GM18520 (cell line): Measurements from ENCODE around the gene MBD2.
A peak's percentile ranks its signal among the peaks of the same experiment; 100 is the strongest.
"Not testable (repeated sequence)": the region's sequence is repeated elsewhere in the genome, so short reads cannot be mapped to it uniquely, and the experiment has no call there.

Source experiments
- ATAC-seq: cut with Tn5 transposase; IDR thresholded peaks from one replicate; pipeline ENCODE4 v1.9.1; 2021; ENCODE audit not compliant: unreplicated experiment

The MBD2 gene

DNA sequence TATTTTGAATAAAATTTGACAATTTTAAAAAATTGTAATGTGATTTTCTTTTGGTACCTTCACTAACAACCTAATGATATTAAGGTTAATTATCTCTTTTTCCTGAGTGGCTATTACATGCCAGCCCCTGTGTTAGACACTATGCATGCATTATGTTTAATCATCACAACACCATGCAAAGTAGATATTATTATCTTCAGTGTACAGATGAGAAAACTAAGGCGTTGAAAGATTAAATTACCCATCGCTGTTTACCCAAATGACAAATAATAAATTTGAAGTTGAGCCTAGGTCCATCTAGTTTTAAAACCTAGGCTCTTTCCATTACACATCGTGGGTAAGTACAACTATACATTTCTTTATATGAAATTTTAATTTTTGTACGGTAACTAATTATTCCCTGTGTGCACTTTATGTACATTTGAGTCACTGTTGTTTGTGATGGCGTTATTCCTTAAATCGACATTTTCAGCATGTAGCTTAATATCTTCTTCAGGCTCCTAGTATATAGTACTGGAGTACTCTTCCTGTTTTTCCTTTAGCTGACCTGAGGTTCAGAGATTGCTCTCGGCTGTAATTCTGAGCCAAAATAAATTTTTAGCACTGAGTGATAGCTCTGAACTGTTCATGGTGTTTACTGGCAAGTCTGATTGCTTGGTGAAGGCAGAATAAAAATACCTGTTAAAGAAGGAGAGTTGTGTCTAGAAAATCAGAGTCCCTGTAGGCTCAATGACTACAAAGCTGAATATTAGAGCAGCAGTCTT is 13.9 kb upstream of the MBD2 start:
- no peak for ATAC-seq

GRCh38 chr18:54235871-54236270 is 11.4 kb upstream of the MBD2 start:
- no peak for ATAC-seq

DNA sequence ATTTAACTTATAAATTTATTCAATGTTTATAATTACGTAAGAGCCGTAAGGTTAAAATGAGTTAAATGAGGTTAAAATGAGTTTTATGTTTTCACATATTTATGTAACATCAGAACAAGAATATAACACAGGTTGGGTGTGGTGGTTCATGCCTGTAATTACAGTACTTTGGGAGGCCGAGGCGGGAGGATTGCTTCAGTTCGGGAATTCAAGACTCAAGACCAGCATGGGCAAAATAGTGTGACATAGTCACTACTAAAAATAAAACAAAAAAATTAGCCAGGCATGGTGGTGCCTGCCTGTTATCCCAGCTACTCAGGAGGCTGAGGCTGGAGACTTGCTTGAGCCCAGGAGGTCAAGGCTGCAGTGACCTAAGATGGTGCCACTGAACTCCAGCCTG is 9.3 kb upstream of the MBD2 start:
- ATAC-seq, result no peak

DNA sequence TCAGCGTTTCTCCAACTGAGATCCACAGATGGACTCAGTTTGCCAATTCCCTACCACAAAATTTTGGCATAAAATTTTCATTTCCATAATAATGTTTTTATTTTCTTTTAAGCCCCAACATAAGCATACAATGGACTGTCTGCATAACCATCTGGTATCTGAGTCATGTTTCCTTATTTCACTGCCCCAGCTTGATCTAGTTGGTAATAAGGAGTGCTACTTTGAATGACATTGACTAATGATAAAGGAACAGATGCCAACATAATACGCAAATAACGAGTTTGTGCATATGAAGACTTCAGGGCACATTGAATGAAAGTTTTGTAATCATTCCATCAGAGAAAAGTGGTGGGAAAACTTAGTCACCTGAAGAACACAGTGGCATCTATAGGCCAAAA is 8.8 kb upstream of the MBD2 start:
- no peak for ATAC-seq

DNA sequence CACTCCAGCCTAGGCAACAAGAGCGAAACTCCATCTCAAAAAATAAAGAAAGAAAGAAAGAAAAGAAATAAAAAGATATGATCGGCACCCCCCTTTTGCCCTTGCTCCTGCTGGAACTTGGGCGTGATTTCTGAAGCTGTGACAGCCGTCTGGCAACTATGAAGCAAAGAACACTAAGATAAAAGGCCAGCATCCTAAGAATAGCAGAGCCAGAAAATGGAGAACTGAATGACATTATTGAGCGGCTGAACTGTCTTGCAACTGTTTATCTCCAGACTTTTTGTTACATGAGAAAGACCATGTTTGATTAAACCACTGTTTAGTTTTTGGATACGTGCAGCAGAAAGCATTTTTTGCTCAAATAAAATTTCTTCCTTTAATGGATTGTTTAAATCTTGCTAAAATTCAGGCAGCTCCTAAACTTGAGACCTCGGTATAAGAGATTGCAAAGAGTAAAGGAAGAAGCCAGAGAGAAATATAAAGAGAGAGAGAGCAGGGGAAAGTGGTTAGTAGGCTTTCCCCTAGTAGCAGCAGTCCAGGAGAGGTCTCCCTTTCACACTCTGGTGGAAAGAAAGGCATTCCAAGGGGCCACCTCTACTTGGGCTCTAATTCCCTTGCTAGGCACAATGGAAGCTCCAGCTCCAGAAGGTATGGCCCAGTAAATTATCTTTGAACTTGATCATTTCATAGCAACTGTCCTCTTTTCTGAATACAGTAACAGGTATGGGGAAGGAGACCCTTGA is 8.2 kb upstream of the MBD2 start:
- no peak for ATAC-seq

DNA sequence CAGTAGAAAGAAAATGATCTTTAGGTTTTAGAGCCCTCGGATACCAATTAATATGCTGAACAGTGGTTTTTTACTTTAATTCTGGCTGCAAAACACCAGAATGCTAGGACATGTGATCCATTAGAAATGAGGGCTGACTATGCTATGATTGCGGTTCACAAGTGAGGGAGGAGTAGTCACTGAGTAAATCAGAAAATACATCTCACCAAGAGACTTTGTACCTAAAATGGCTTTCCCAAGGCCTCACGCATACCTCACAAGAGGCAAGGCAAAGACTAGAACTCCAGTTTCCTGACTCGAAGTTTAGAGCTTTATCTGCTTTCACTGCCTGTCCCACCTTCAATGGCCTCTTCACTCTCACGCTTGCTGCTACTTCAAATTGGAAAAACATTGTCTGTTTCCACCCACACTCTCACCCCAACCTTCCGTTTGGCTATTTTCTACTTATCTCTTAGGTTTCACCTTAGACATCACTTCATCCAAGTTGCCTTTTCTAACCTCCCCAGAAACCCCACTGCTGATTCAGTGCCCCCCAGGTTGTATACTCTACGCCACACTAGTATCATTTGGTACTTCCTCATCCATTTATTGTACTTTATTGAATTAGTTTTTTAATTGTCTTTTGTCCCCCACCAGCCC is 5.1 kb upstream of the MBD2 start:
- ATAC-seq, result no peak

- no peak for ATAC-seq
Observed at GRCh38 chr18:54228364-54228763, 3.9 kb upstream of the MBD2 start.

DNA sequence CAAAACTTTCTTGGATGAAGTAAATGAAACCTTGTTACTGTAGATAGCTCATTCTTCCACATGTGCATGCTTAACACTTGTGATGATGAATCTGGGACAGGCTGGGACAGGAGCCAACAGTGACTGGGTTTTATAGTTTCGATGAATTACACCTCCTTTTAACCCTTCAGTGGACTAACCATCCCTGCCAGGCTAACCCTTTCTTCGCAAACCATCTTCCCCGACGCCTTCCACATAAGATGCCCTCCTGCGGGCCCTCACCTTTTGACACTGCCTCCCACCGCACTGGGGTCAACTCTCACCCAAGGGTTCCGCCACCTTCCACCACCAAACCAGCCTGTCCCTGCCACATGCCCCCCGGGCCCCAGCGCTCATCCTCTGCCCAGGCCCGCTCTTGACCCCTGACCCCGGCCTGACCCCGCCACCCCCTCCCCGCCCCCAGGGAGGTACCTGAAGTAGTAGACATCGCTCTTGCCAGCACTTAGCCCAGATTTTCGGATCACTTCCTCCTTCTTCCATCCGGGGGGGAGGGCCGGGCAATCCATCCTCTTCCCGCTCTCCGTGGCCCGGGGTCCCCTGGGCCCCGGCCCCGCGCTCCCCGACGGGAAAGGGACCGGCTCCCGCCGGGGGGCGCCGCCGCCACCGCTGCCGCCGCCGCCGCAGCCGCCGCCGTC is 764 bp downstream of the MBD2 start:
- ATAC-seq, result peak; percentile 18

DNA sequence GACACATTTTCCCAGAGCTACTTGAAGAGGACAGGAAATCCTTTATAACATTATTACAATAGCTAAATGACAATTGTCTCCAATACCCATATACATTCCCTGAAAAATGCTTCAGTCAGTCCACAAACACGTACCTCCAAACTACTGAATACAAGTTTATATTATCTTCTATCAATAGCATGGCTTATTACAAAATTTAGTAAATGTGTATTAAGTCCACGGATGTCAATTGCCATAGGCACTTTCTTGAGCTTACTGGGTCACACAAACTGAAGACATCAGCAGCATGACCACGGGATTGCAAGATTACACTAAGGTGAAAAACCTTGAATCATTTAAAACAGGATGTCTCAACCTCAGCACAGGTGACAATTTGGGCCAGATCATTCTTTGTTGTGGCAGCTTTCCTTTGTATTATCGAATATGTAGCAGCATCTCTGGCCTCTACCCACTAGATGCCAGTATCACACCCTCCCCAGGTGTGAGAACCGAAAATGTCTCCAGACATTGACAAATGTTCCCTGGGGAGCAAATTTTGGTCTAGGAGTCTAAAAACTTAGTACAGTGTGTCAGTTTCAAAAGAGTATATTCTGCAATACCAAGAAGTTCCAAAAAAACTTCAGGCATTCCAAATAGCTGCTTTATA is 1.4 kb downstream of the MBD2 start:
- ATAC-seq, result peak; percentile 41

GRCh38 chr18:54220406-54220805 is 4.1 kb downstream of the MBD2 start:
- ATAC-seq, result no peak

DNA sequence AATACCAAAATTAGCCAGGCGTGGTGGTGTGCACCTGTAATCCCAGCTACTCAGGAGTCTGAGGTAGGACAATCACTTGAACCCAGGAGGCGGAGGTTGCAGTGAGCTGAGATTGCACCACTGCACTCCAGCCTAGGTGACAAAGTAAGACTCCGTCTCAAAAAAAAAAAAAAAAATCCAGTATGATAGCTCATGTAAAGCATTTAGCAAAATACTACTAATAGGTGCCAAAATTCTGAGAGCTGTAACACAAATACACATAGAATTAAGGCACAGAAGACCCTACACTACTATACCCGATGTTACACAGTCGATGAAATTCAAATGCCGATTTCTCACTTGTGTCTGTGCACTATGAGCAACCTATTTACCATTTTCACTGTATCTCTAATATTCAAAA is 5.7 kb downstream of the MBD2 start:
- not testable (repeated sequence) for ATAC-seq

DNA sequence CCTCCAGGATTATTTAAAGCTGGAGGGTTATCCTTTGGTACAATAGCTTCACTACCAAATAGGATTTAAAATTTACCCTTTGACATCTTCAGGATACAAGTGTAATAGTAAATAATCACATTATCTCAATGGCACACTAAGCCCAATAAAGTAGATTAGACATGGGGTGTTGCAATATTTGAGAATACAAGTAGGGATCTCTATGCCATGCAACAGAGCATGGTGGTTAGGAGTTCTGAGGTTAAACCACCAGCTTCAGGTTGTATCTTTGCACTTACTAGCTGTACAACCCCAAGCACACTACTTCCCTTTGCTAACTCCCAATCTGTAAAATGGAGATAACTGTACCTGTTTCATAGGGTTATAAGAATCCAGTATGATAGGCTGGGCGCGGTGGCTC is 6.2 kb downstream of the MBD2 start:
- no peak for ATAC-seq

DNA sequence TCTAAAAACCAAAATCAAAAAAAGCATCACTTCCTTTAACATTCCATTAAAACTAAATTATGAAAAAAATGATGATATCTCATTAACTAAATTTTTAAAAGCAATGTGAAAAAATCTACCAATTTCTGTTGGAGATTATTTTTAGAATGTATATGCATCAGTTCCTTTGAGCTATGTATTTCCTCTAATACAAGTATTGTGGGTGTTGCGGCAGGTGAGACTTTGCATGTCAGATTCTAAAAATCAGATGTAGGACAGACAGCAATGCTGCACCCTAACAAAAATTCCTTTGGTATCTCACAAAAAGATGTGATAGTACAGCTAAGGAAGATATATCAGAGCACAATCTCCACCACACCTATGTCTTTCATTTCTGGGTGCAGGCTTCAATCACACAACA is 6.8 kb downstream of the MBD2 start:
- no peak for ATAC-seq

DNA sequence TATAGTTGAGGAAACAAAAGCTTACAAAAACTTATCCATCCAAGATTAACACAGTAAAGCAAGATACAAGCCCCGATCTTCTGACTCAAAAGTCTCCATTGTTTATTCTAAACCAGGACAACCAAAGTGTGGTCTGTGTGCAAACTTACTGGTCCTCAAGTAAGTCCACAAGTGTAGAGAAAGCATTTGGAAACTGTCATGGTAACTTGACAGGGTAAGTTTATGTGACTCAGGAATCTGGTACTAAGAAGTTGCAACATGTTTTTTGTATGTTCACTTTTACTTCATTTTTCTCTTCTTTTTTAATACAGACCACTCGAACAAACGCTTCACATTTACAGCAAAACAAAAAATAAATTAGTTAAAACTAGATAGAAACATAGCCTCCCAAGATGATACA is 9.4 kb downstream of the MBD2 start:
- no peak for ATAC-seq

DNA sequence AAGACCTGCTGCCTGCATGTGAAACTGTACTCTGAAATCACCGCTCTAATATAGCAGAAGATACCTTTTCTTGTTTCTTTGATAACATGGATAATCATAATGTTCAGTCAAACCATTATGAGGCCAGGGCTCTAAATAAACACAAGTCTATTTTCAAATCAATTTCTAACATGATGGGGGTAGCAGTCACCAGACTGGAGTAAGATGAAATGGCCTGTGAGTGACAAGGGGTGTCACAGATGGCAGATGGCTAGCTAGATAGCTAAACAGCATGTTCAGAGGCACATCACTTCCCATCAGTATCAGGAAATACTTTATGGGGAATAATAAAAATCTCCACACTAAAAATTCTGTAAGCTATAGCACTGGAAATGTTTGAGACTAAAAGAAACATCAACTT is 14.0 kb downstream of the MBD2 start:
- ATAC-seq, result peak; percentile 18

- ATAC-seq, result peak; percentile 86
Observed at GRCh38 chr18:54209471-54210180, 14.8 kb downstream of the MBD2 start.

GRCh38 chr18:54206447-54206846 is 18.0 kb downstream of the MBD2 start:
- no peak for ATAC-seq

GRCh38 chr18:54205959-54206358 is 18.5 kb downstream of the MBD2 start:
- no peak for ATAC-seq

DNA sequence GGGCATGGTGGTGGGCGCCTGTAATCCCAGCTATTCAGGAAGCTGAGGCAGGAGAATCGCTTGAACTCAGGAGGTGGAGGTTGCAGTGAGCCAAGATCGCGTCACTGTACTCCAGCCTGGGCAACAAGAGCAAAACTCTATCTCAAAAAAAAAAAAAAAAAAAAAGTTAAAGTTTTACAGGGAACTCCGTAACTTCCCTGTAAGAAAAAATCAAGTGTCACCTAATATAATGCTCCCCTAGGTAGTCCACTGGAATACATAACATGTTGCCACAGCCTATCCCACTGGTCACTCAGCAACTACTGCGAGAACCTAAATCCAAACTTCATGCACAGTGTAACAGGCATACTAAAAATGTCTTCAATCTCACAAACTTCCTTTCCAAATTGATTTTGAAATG is 19.0 kb downstream of the MBD2 start:
- not testable (repeated sequence) for ATAC-seq

DNA sequence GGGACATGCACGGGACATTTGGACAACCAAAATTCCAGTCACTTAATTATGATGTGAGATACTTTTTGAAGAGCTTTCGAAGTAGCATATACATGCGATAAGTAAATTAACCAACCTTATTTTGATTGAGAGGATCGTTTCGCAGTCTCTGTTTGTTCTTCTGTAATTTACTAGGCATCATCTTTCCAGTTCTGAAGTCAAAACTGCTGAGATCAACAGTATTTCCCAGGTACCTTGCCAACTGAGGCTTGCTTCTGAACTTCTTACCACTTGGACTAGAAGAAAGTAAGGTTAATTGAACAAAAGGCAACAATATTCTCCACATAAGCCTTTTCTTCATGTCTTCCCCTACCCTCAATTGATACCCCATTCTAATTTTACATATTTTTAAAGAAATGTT is 19.6 kb downstream of the MBD2 start:
- ATAC-seq, result no peak
